Astrocyte of the cerebellum (primary cell): ENCODE measurements around the gene TLR9.

Experiments used
- DNase-seq: peaks from one replicate; pipeline ENCODE4 v3.0.0-alpha.2; 2011; ENCODE audit warnings: low read depth
- H3K4me3 ChIP-seq: 2 replicates; pipeline ENCODE4 v1.5.1; 2011; ENCODE audit warnings: mild to moderate bottlenecking, low read depth, low read length, moderate library complexity
- CTCF ChIP-seq: IDR thresholded peaks from 2 replicates; pipeline ENCODE4 v1.5.1; 2012; ENCODE audit warnings: low read length, low read depth, moderate library complexity, mild to moderate bottlenecking; ENCODE audit errors: missing control alignments
- in situ Hi-C: cut with HindIII; loops from 2 replicates; pipeline ENCODE4 v1.10.0; 2017; ENCODE audit warnings: low sequenced_read_pairs

The TLR9 gene

GRCh38 chr3:52200981-52201679, 24.3 kb downstream of the TLR9 start:
- DNase-seq: no peak
- in situ Hi-C loops: loop anchor here (5.0 kb wide), 1 partner anchor 49 kb away; the partner anchor contains the start of gene POC1A
- TF ChIP-seq CTCF: no peak
- H3K4me3 ChIP-seq: no peak overlapping the region

GRCh38 chr3:52198643-52199608, 26.5 kb downstream of the TLR9 start:
- DNase-seq: no peak
- in situ Hi-C loops: no loop called here
- peak overlapping the region; percentile 94 for H3K4me3 ChIP-seq
- no peak for TF ChIP-seq CTCF

DNA sequence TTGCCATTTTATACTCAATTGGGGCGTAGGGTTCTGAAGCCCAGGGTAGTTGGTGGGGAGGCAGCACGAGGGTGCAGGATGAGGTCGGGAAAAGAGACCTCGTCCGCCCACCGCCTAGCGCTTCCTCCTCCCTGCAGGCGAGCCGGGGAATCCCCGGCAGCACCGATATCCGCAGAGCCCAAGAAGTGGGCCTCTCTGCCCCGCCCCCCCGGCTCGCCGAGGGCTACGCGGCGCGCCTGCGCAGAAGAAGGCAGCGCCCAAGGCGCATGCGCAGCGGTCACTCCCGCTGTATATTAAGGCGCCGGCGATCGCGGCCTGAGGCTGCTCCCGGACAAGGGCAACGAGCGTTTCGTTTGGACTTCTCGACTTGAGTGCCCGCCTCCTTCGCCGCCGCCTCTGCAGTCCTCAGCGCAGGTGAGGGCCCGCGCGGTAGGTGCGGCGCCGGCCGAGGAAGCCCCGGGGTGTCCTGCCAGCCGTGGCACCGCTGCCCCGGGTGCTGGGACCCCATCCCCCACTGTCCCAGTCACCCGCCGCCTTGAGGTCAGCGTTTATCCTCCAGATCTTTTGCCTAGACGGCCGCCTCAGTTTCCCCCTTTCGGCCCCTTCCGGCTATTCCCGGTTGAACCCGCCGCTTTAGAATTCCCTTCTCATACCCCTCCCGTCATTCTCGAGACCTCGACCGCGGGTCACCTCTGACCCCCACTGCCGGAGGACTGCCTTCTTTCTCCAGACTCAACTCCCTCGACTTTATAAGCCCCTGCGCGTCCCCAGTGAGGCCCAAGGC, 27.4 kb downstream of the TLR9 start, which contains the start of gene ALAS1:
ALAS1 (plus strand) TSS at position 319 of the 784 bp plus-strand sequence. CDS start 1,082 bp downstream, outside the sequence.
- TF ChIP-seq CTCF: no peak
- DNase-seq: peak; percentile 62
- in situ Hi-C loops: no loop called here
- peak within 1 kb of the TSS; percentile 94 for H3K4me3 ChIP-seq

- H3K4me3 ChIP-seq: peak overlapping the region; percentile 94
- DNase-seq: no peak
- no peak for TF ChIP-seq CTCF
- in situ Hi-C loops: no loop called here
Observed at GRCh38 chr3:52197499-52197841, 28.0 kb downstream of the TLR9 start.

DNA sequence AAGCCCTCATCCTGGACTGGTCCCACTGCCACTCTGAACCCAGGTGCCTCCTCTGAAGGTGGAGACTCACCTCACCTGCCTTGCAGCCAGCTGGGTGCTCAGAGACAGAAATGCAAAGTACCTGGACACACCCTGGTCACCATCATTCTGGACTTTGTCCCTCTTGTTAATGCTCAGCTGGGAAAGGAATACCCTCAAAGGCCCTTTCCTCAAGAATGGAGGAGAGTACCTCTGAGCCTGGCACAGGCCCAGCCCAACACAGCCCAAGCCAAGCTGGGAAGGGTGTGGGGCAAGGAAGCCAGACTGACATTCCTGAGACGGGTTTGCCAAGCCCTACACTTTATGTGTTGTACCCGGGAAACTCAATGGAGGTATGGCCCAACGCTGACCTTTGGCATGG, 28.5 kb downstream of the TLR9 start:
- TF ChIP-seq CTCF: no peak
- in situ Hi-C loops: no loop called here
- H3K4me3 ChIP-seq: no peak overlapping the region
- no peak for DNase-seq

- TF ChIP-seq CTCF: no peak
- DNase-seq: no peak
- in situ Hi-C loops: no loop called here
- H3K4me3 ChIP-seq: no peak overlapping the region
Observed at GRCh38 chr3:52195823-52196331, 29.6 kb downstream of the TLR9 start.
